SH-SY5Y (cell line): ENCODE results near the gene GADL1.

ENCODE experiments used
- GATA2 ChIP-seq: IDR thresholded peaks from 2 replicates; pipeline ENCODE4 v1.6.1; 2011; ENCODE audit warnings: mild to moderate bottlenecking, low read depth, low read length
- GATA3 ChIP-seq: IDR thresholded peaks from 2 replicates; pipeline ENCODE4 v1.6.1; 2011; ENCODE audit warnings: low read depth, mild to moderate bottlenecking, low read length, moderate library complexity

The GADL1 gene

GRCh38 chr3:30805695-30806094 is 88.8 kb downstream of the GADL1 start:
- TF ChIP-seq GATA3 (no peak), GATA2 (no peak)

- TF ChIP-seq GATA3 = no peak
- TF ChIP-seq GATA2 = no peak
Measured at GRCh38 chr3:30804984-30805383, 89.5 kb downstream of the GADL1 start.

DNA sequence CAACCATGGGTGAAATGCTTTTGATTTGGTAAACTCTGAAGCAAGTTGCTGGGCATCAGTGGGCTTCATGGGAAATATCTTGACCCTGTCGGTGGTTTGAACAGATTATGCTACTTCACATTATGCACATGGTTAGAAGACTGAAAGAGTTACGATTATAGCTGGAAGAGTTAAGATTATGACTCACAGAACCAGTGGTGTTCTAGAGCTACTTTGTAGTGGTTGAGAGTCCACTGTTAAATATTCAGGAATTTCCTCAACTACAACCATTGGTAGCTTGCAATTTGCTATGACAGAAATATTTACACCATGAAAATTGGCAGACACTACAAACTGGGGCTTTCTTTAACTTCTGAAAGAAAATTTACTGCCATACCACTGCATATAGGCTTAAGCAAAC is 99.3 kb downstream of the GADL1 start:
- TF ChIP-seq GATA2 (no peak), GATA3 (no peak)

- TF ChIP-seq GATA2 (no peak), GATA3 (no peak)
Measured at GRCh38 chr3:30793740-30794139, 100.7 kb downstream of the GADL1 start.

DNA sequence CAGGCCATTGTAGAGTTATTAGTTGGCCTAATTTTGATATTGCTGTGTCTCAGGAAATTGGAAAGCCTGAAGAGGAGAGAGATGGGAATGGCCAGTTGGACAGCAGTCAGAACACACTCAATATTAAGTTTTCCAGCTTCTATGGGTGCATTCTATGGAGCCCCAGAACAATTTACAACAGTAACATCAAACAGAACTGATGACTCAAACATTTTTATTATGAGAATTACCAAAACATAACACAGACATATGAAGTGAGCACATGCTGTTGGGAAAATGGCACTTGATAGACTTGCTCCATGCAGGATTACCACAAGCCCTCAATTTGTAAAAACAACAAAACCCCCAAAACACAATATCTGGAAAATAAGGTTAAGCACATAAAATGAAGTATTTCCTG is 104.3 kb downstream of the GADL1 start:
- no peak for TF ChIP-seq GATA2
- TF ChIP-seq GATA3 = no peak

DNA sequence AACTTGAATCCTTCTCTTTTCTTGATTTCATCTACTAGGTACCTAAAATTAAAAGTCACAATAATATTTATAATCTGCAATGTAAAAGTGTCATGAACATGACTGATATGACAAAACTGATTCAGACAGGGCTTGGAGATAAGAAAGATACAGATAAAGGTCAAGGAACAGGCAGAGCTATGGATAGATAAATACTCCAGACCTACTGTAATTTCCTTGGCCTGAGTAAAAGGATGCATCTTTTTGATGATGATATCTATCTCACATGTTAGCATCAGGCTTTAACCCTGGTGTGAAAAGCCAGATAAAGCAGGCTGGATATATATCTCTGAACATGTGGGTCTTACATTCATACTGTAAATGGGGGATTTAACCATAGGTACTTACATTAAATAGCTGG is 108.1 kb downstream of the GADL1 start:
- TF ChIP-seq GATA3 = peak; percentile 81
- TF ChIP-seq GATA2 = peak; percentile 66

GRCh38 chr3:30779686-30780287 is 114.7 kb downstream of the GADL1 start:
- TF ChIP-seq GATA2 (no peak), GATA3 (no peak)

DNA sequence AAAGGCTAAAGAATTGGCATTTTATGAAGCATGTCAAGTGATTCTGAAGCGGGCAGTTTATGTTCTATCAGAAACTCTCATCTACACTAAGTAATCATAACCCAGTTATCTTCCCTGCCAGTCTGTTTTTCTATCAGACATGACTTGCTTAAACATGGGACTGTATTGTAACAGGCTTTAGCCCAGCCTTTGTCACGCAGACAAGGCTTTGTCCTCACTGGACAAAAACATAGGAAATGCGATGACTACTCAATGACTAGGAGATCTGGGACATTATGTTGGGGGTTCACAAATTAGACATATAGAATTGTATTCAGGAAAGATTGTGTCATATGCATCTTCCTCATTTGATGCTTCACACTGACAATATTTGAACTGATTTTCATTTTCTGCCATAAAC is 115.5 kb downstream of the GADL1 start:
- TF ChIP-seq GATA2 = no peak
- TF ChIP-seq GATA3 = no peak

GRCh38 chr3:30777426-30778113 is 116.9 kb downstream of the GADL1 start:
- TF ChIP-seq GATA2 = no peak
- TF ChIP-seq GATA3 = no peak

GRCh38 chr3:30776186-30776815 is 118.2 kb downstream of the GADL1 start:
- TF ChIP-seq GATA2 (no peak), GATA3 (no peak)

GRCh38 chr3:30775040-30775439 is 119.4 kb downstream of the GADL1 start:
- no peak for TF ChIP-seq GATA2
- no peak for TF ChIP-seq GATA3

DNA sequence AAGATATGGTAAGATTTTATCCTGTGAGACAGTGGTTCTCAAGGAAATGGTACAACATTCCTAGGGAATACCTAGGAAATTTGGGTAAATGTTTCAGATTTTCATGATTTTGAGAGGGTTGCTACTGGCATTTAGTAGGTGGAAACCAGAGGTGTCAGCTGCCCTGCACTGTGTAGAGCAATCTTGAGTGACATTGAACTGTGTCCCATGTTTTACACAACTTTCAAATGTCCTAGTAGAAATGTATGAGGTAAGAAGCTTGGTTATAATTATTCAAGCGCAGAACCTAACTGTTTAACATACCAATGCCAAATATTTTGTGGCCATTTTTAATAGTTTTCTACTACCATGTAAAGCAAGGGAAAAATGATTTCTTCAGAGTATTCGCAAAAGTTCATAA is 120.4 kb downstream of the GADL1 start:
- TF ChIP-seq GATA2 (no peak), GATA3 (no peak)

DNA sequence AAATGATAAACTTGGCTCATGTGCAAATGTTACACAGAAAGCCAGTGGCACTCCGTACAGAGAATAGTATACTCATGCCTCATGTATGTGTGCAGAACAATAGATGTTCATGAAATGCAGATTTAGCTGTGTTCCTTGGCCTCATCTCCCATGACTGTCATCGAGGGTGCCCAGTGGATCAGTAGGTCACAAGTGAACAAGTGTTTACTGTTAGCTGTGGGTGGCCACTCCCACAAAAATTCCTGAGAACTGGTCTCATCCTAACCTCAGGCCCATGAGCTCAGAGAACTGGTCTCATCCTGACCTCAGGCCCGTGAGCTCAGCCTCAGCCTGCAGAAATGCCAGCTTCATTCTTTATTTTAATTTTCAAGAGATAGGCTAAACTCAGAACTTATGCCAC is 124.1 kb downstream of the GADL1 start:
- TF ChIP-seq GATA2 (no peak), GATA3 (no peak)

DNA sequence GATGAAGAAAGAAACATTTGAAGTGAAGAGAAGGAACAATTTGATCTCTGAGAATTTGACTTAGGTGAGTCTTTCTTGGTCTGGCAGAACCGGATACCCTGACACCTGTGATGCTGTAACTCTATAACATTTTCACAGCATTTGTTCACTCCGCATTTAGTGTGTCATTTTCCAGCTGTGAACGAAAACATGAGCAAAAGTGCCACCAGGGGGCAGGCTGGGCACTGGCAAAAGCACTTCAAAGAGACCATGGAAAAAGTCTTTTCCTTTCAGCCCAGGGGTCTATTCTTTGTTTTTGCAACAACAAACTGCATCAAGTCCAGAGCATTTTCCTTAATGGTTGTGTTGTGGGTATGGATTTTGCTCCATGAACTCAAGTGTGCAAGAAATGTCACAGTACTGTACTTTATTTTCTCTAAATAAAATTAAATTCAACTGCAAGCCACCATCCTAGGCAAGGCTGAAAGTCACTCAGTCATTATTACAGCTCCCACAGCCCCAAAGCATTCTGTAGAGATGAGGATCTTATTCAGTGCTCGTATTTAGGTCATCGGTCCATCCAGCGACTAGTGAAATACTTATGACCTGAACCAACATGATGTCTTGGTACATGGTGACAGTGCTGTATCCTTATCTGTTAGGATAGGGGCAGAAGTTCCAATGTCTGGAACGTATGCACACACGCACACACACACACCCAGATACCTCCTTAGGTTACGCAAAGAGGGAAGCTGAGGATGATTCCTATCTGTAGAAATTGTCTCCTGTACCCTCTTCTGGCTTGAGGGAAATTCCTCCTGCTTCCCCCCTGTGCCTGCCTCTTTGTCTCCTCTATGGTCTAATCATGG is 125.5 kb downstream of the GADL1 start:
- no peak for TF ChIP-seq GATA2
- TF ChIP-seq GATA3 = no peak
